H54 (cell line): Measurements from ENCODE around the gene METAP2.

Experiments used
- DNase-seq: peaks from one replicate; pipeline ENCODE4 v3.0.0; 2011; ENCODE audit warnings: low spot score, mixed read lengths; ENCODE audit not compliant: insufficient read length
- FAIRE-seq: peaks from 3 replicates; lab custom pipeline; 2011; peaks lifted over from hg19 to GRCh38; lab: Jason Lieb, UNC
- POLR2A ChIP-seq: IDR thresholded peaks from 2 replicates; pipeline ENCODE4 v1.6.1; 2011; ENCODE audit warnings: low read depth, mild to moderate bottlenecking, low read length

METAP2 gene

GRCh38 chr12:95484524-95484923 is 10.6 kb downstream of the METAP2 start:
- no peak for DNase-seq
- no peak for TF ChIP-seq POLR2A
- FAIRE-seq = no peak

- TF ChIP-seq POLR2A = no peak
- FAIRE-seq (peak; percentile 6), DNase-seq (no peak)
Observed at GRCh38 chr12:95487024-95487423, 13.1 kb downstream of the METAP2 start.

- no peak for TF ChIP-seq POLR2A
- DNase-seq (no peak), FAIRE-seq (no peak)
Observed at GRCh38 chr12:95492462-95492861, 18.5 kb downstream of the METAP2 start.

GRCh38 chr12:95494888-95495287 is 20.9 kb downstream of the METAP2 start:
- TF ChIP-seq POLR2A = no peak
- DNase-seq = no peak
- no peak for FAIRE-seq

- no peak for TF ChIP-seq POLR2A
- FAIRE-seq (no peak), DNase-seq (no peak)
Observed at GRCh38 chr12:95495433-95495832, 21.5 kb downstream of the METAP2 start.

GRCh38 chr12:95497031-95497430 is 23.1 kb downstream of the METAP2 start:
- no peak for FAIRE-seq
- no peak for DNase-seq
- TF ChIP-seq POLR2A = no peak

GRCh38 chr12:95498968-95499367 is 25.0 kb downstream of the METAP2 start:
- DNase-seq = no peak
- no peak for FAIRE-seq
- no peak for TF ChIP-seq POLR2A

GRCh38 chr12:95499772-95500171 is 25.8 kb downstream of the METAP2 start:
- FAIRE-seq (no peak), DNase-seq (no peak)
- no peak for TF ChIP-seq POLR2A

GRCh38 chr12:95504140-95504539 is 30.2 kb downstream of the METAP2 start:
- DNase-seq = no peak
- FAIRE-seq = no peak
- TF ChIP-seq POLR2A = no peak

- no peak for TF ChIP-seq POLR2A
- FAIRE-seq (no peak), DNase-seq (no peak)
Observed at GRCh38 chr12:95505039-95505438, 31.1 kb downstream of the METAP2 start.

GRCh38 chr12:95506707-95507523 is 33.0 kb downstream of the METAP2 start:
- TF ChIP-seq POLR2A = no peak
- FAIRE-seq = no peak
- no peak for DNase-seq

- FAIRE-seq = no peak
- no peak for DNase-seq
Observed at GRCh38 chr12:95509300-95509699, 35.3 kb downstream of the METAP2 start.

GRCh38 chr12:95511977-95512376 is 38.0 kb downstream of the METAP2 start:
- DNase-seq (no peak), FAIRE-seq (no peak)
- TF ChIP-seq POLR2A = no peak

More at GRCh38 chr12:95509300-95509699, 35.3 kb downstream of the METAP2 start:
- no peak for TF ChIP-seq POLR2A

GRCh38 chr12:95513599-95513998 is 39.6 kb downstream of the METAP2 start:
- DNase-seq = no peak
- FAIRE-seq = peak; percentile 11
- no peak for TF ChIP-seq POLR2A

GRCh38 chr12:95515197-95515596 is 41.2 kb downstream of the METAP2 start:
- no peak for DNase-seq
- no peak for TF ChIP-seq POLR2A
- no peak for FAIRE-seq
